Breast epithelium (tissue), 3 donors: ENCODE results near the gene OR6Y1.

Experiments
- CTCF ChIP-seq, 3 donors: fragments of 450-650 bp; IDR thresholded peaks; one replicate each; pipeline ENCODE4 v1.5.1; 2016 to 2017; ENCODE audit warnings: antibody characterized with exemption in 3 of 3, mild to moderate bottlenecking in 3 of 3, moderate library complexity in 3 of 3
- POLR2A ChIP-seq: fragments of 450-650 bp; IDR thresholded peaks from one replicate; pipeline ENCODE4 v1.6.1; 2016; ENCODE audit warnings: antibody characterized with exemption, mild to moderate bottlenecking, moderate library complexity

GRCh38 chr1:158547533-158547932, 6.7 kb downstream of the OR6Y1 start:
- TF ChIP-seq CTCF (IDR thresholded peaks at IDR 0.05) = no peak
- no peak for TF ChIP-seq POLR2A
